Measurements from ENCODE around the gene HAPLN1. TPM values are rescaled to one million over a fixed set of nuclear protein-coding genes. Genes with fewer than 3 reads are reported as not detected.

HAPLN1 gene
- total and polyA plus RNA-seq, 2 of the 8 experiments (the other 6 are each of a cell fraction or from before 2014, with no cell fraction given) = 0.56 to 2.1 TPM

DNA sequence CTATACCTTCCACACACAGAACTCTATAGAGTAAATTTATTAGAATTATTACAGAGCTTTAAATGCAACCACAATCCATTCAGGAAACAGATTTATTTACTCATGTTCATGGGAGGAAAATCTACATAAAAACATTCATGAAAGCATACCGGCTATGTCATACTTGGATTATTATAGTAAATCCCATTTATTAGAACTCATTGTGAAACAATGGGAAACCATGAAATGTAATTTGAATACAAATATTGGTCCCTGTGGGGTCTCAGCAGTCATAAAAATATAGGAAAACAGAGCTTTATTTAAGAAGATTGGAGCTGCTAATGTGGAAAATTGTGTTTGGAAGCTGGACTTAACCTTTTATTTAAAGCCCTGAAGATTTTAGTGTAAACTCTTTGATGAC is 80.7 kb downstream of the HAPLN1 start:
- Histone ChIP-seq H3K36me3 (ENCODE audit: control insufficient read depth in 2 of 4, insufficient read depth in 4 of 4, low read length in 3 of 4) (no peaks in the 10 kb centered on the region), H4K91ac (replicated peaks; ENCODE audit: insufficient read length, low read length) (no peak overlapping the region), H4K20me1 (replicated peaks in 1 of 2; ENCODE audit: control insufficient read depth in 1 of 2, insufficient read depth in 2 of 2, low read length in 2 of 2) (no peaks in the 10 kb centered on the region), H3K56ac (replicated peaks; ENCODE audit: insufficient read length, low read depth, low read length) (no peak overlapping the region), H3K18ac (ENCODE audit: extremely low read depth, low read length) (no peak overlapping the region), H3K79me1 (ENCODE audit: low read depth, low read length) (no peaks in the 10 kb centered on the region), H2BK5ac (ENCODE audit: low read depth, low read length) (no peak overlapping the region), H3K79me2 (ENCODE audit: control insufficient read depth in 1 of 2, insufficient read depth in 2 of 2, low read length in 2 of 2) (no peaks in the 10 kb centered on the region), H3K9ac (replicated peaks in 1 of 4; ENCODE audit: extremely low read depth in 1 of 4, low read depth in 3 of 4, low read length in 3 of 4) (no peak overlapping the region), H3K4me1 (replicated peaks in 1 of 4; ENCODE audit: control insufficient read depth in 3 of 4, insufficient read depth in 4 of 4, low read length in 3 of 4) (peaks cover 0 to 5% (median 0%) of the 10 kb centered on the region in 4 experiments; a peak in 2 of 7 replicates), H2AFZ (ENCODE audit: low read length) (no peak overlapping the region), H3K27ac (ENCODE audit: low read depth, low read length) (no peak overlapping the region), H3K14ac (ENCODE audit: insufficient read length) (no peak overlapping the region), H2BK12ac (ENCODE audit: low read depth, low read length) (no peak overlapping the region), H2BK120ac (replicated peaks; ENCODE audit: low read depth, low read length) (no peak overlapping the region), H2AK5ac (ENCODE audit: low read depth, low read length) (no peak overlapping the region), H3K23me2 (ENCODE audit: low read depth, low read length) (no peaks in the 10 kb centered on the region), H2BK20ac (ENCODE audit: low read length) (no peak overlapping the region), H3K4me3 (ENCODE audit: extremely low read depth in 1 of 4, insufficient read depth in 2 of 4, low read depth in 3 of 4, low read length in 4 of 4) (no peak overlapping the region), H4K8ac (ENCODE audit: extremely low read depth, insufficient read depth, low read length) (no peak overlapping the region), H3K27me3 (replicated peaks in 1 of 4; ENCODE audit: control insufficient read depth in 3 of 4, extremely low read depth in 1 of 4, insufficient read depth in 3 of 4, low read length in 3 of 4) (no peaks in the 10 kb centered on the region), H3K4ac (replicated peaks; ENCODE audit: insufficient read length, low read depth, low read length) (no peak overlapping the region), H2BK15ac (ENCODE audit: low read length) (no peak overlapping the region), H3K9me3 (ENCODE audit: insufficient read depth in 2 of 2, low read depth in 1 of 2, low read length in 1 of 2) (no peaks in the 10 kb centered on the region), H3K23ac (ENCODE audit: insufficient read length) (no peak overlapping the region), H4K5ac (ENCODE audit: insufficient read length, low read depth, low read length) (no peak overlapping the region), H3K4me2 (ENCODE audit: insufficient read depth in 1 of 2, low read depth in 2 of 2, low read length in 2 of 2) (no peak overlapping the region)
- ChIA-PET CTCF (ENCODE audit: partially characterized antibody) (interaction anchor here (0.6 kb wide), 1 partner anchor 285 kb away, joined by 3 read pairs; no protein-coding TSS in a partner anchor), POLR2A (ENCODE audit: partially characterized antibody) (no interaction called here)
- 88% methylated on average over 1 of the region's 1 CpG; no CpG with 5 or more reads in 1 of the 2 experiments for WGBS, 2 experiments (ENCODE audit: extremely low coverage in 1 of 2, insufficient coverage in 1 of 2, insufficient read length in 1 of 2, insufficient replicate concordance in 2 of 2, low coverage in 1 of 2, low lambda C conversion rate in 2 of 2, missing lambda C conversion rate in 1 of 2)
- DNase-seq (ENCODE audit: low read depth in 1 of 2, low spot score in 2 of 2) (no peak), FAIRE-seq (no peak)
- no peak for TF ChIP-seq CBX8 (IDR thresholded peaks at IDR 0.05; ENCODE audit: borderline replicate concordance, low read depth, low read length)
- TF ChIP-seq, protein P1, sequence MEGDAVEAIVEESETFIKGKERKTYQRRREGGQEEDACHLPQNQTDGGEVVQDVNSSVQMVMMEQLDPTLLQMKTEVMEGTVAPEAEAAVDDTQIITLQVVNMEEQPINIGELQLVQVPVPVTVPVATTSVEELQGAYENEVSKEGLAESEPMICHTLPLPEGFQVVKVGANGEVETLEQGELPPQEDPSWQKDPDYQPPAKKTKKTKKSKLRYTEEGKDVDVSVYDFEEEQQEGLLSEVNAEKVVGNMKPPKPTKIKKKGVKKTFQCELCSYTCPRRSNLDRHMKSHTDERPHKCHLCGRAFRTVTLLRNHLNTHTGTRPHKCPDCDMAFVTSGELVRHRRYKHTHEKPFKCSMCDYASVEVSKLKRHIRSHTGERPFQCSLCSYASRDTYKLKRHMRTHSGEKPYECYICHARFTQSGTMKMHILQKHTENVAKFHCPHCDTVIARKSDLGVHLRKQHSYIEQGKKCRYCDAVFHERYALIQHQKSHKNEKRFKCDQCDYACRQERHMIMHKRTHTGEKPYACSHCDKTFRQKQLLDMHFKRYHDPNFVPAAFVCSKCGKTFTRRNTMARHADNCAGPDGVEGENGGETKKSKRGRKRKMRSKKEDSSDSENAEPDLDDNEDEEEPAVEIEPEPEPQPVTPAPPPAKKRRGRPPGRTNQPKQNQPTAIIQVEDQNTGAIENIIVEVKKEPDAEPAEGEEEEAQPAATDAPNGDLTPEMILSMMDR (IDR thresholded peaks at IDR 0.05; ENCODE audit: control extremely low read depth in 1 of 3, insufficient read depth in 1 of 3, low read depth in 1 of 3, low read length in 3 of 3) = no peak
